ENCODE measurements around the gene RIOX2.

Gene RIOX2

GRCh38 chr3:97999103-97999502 lies 26.9 kb upstream of the RIOX2 start:
- H3K9me3 ChIP-seq (ENCODE audit: control insufficient read depth, insufficient read depth, low read length) = no peaks in the 10 kb centered on the region
- no peak overlapping the region for H3K9ac ChIP-seq (ENCODE audit: low read depth, low read length)

GRCh38 chr3:97996988-97997387 lies 24.8 kb upstream of the RIOX2 start:
- H3K36me3 ChIP-seq (ENCODE audit: insufficient read depth, low read length) = no peaks in the 10 kb centered on the region
- no peak overlapping the region for H3K9ac ChIP-seq (ENCODE audit: low read depth, low read length)
- H3K9me3 ChIP-seq (ENCODE audit: control insufficient read depth, insufficient read depth, low read length) = no peaks in the 10 kb centered on the region
- no peaks in the 10 kb centered on the region; the same call in 1 of the 2 replicates for H3K4me1 ChIP-seq (ENCODE audit: insufficient read depth, low read length)

More at GRCh38 chr3:97999103-97999502, 26.9 kb upstream of the RIOX2 start:
- Histone ChIP-seq H3K36me3 (ENCODE audit: insufficient read depth, low read length) (no peaks in the 10 kb centered on the region), H3K4me1 (ENCODE audit: insufficient read depth, low read length) (no peaks in the 10 kb centered on the region; the same call in 1 of the 2 replicates)

GRCh38 chr3:97994328-97994945 lies 22.2 kb upstream of the RIOX2 start:
- Histone ChIP-seq H3K36me3 (ENCODE audit: insufficient read depth, low read length) (no peaks in the 10 kb centered on the region), H3K9ac (ENCODE audit: low read depth, low read length) (no peak overlapping the region), H3K4me1 (ENCODE audit: insufficient read depth, low read length) (no peaks in the 10 kb centered on the region; the same call in 1 of the 2 replicates), H3K9me3 (ENCODE audit: control insufficient read depth, insufficient read depth, low read length) (no peaks in the 10 kb centered on the region)

GRCh38 chr3:97993526-97993925 lies 21.3 kb upstream of the RIOX2 start:
- Histone ChIP-seq H3K9me3 (ENCODE audit: control insufficient read depth, insufficient read depth, low read length) (no peaks in the 10 kb centered on the region), H3K9ac (ENCODE audit: low read depth, low read length) (no peak overlapping the region), H3K36me3 (ENCODE audit: insufficient read depth, low read length) (no peaks in the 10 kb centered on the region), H3K4me1 (ENCODE audit: insufficient read depth, low read length) (no peaks in the 10 kb centered on the region; the same call in 1 of the 2 replicates)

GRCh38 chr3:97992547-97993173 lies 20.4 kb upstream of the RIOX2 start:
- Histone ChIP-seq H3K4me1 (ENCODE audit: insufficient read depth, low read length) (no peaks in the 10 kb centered on the region; the same call in 1 of the 2 replicates), H3K36me3 (ENCODE audit: insufficient read depth, low read length) (no peaks in the 10 kb centered on the region), H3K9me3 (ENCODE audit: control insufficient read depth, insufficient read depth, low read length) (no peaks in the 10 kb centered on the region), H3K9ac (ENCODE audit: low read depth, low read length) (no peak overlapping the region)

- Histone ChIP-seq H3K9me3 (ENCODE audit: control insufficient read depth, insufficient read depth, low read length) (no peaks in the 10 kb centered on the region), H3K4me1 (ENCODE audit: insufficient read depth, low read length) (peaks cover 4% of the 10 kb centered on the region; the same call in 1 of the 2 replicates), H3K36me3 (ENCODE audit: insufficient read depth, low read length) (no peaks in the 10 kb centered on the region), H3K9ac (ENCODE audit: low read depth, low read length) (no peak overlapping the region)
Observed at GRCh38 chr3:97991293-97991682, 19.1 kb upstream of the RIOX2 start.

GRCh38 chr3:97990624-97991292 lies 18.5 kb upstream of the RIOX2 start:
- Histone ChIP-seq H3K9me3 (ENCODE audit: control insufficient read depth, insufficient read depth, low read length) (no peaks in the 10 kb centered on the region), H3K36me3 (ENCODE audit: insufficient read depth, low read length) (no peaks in the 10 kb centered on the region), H3K9ac (ENCODE audit: low read depth, low read length) (no peak overlapping the region), H3K4me1 (ENCODE audit: insufficient read depth, low read length) (peaks cover 4% of the 10 kb centered on the region; the same call in 1 of the 2 replicates)

GRCh38 chr3:97988784-97989568 lies 16.7 kb upstream of the RIOX2 start:
- no peak overlapping the region for H3K9ac ChIP-seq (ENCODE audit: low read depth, low read length)
- no peaks in the 10 kb centered on the region for H3K36me3 ChIP-seq (ENCODE audit: insufficient read depth, low read length)
- H3K4me1 ChIP-seq (ENCODE audit: insufficient read depth, low read length) = 0 out of 2 replicates have a peak, but pooled peaks cover 4% of the 10 kb centered on the region
- H3K9me3 ChIP-seq (ENCODE audit: control insufficient read depth, insufficient read depth, low read length) = no peaks in the 10 kb centered on the region

GRCh38 chr3:97987306-97987705 lies 15.1 kb upstream of the RIOX2 start:
- 0 out of 2 replicates have a peak, but pooled peaks cover 4% of the 10 kb centered on the region for H3K4me1 ChIP-seq (ENCODE audit: insufficient read depth, low read length)
- H3K36me3 ChIP-seq (ENCODE audit: insufficient read depth, low read length) = no peaks in the 10 kb centered on the region
- no peaks in the 10 kb centered on the region for H3K9me3 ChIP-seq (ENCODE audit: control insufficient read depth, insufficient read depth, low read length)
- no peak overlapping the region for H3K9ac ChIP-seq (ENCODE audit: low read depth, low read length)

- Histone ChIP-seq H3K36me3 (ENCODE audit: insufficient read depth, low read length) (no peaks in the 10 kb centered on the region), H3K4me1 (ENCODE audit: insufficient read depth, low read length) (0 out of 2 replicates have a peak, but pooled peaks cover 4% of the 10 kb centered on the region), H3K9me3 (ENCODE audit: control insufficient read depth, insufficient read depth, low read length) (no peaks in the 10 kb centered on the region), H3K9ac (ENCODE audit: low read depth, low read length) (no peak overlapping the region)
Observed at GRCh38 chr3:97983933-97984491, 11.8 kb upstream of the RIOX2 start.

GRCh38 chr3:97981886-97982285 lies 9.7 kb upstream of the RIOX2 start:
- no peaks in the 10 kb centered on the region for H3K4me1 ChIP-seq (ENCODE audit: insufficient read depth, low read length)
- no peaks in the 10 kb centered on the region for H3K36me3 ChIP-seq (ENCODE audit: insufficient read depth, low read length)
- H3K9me3 ChIP-seq (ENCODE audit: control insufficient read depth, insufficient read depth, low read length) = no peaks in the 10 kb centered on the region
- H3K9ac ChIP-seq (ENCODE audit: low read depth, low read length) = no peak overlapping the region

GRCh38 chr3:97979610-97980009 lies 7.4 kb upstream of the RIOX2 start:
- H3K36me3 ChIP-seq (ENCODE audit: insufficient read depth, low read length) = no peaks in the 10 kb centered on the region
- no peaks in the 10 kb centered on the region for H3K9me3 ChIP-seq (ENCODE audit: control insufficient read depth, insufficient read depth, low read length)
- H3K4me1 ChIP-seq (ENCODE audit: insufficient read depth, low read length) = no peaks in the 10 kb centered on the region
- no peak overlapping the region for H3K9ac ChIP-seq (ENCODE audit: low read depth, low read length)

GRCh38 chr3:97975466-97975865 lies 3.2 kb upstream of the RIOX2 start:
- H3K4me1 ChIP-seq (ENCODE audit: insufficient read depth, low read length) = no peaks in the 10 kb centered on the region
- H3K36me3 ChIP-seq (ENCODE audit: insufficient read depth, low read length) = no peaks in the 10 kb centered on the region
- H3K9ac ChIP-seq (ENCODE audit: low read depth, low read length) = no peak overlapping the region
- H3K9me3 ChIP-seq (ENCODE audit: control insufficient read depth, insufficient read depth, low read length) = no peaks in the 10 kb centered on the region

GRCh38 chr3:97974996-97975395 lies 2.8 kb upstream of the RIOX2 start:
- Histone ChIP-seq H3K4me1 (ENCODE audit: insufficient read depth, low read length) (no peaks in the 10 kb centered on the region), H3K36me3 (ENCODE audit: insufficient read depth, low read length) (no peaks in the 10 kb centered on the region), H3K9me3 (ENCODE audit: control insufficient read depth, insufficient read depth, low read length) (no peaks in the 10 kb centered on the region), H3K9ac (ENCODE audit: low read depth, low read length) (no peak overlapping the region)

All from ES-I3 (cell line).